ENCODE results near the gene CXCL14.

GRCh38 chr5:135535420-135535819 lies 43.4 kb downstream of the CXCL14 start:
- TF ChIP-seq CTCF (IDR thresholded peaks at IDR 0.05) (no peak), POLR2A (IDR thresholded peaks at IDR 0.05) (no peak), EP300 (IDR thresholded peaks at IDR 0.05) (no peak), POLR2AphosphoS5 (IDR thresholded peaks at IDR 0.05) (no peak)
